ENCODE measurements around the gene SHANK2. TPM values are rescaled to one million over a fixed set of nuclear protein-coding genes. Genes with fewer than 3 reads are reported as not detected.

SHANK2 gene
- total and polyA plus RNA-seq, 2 experiments from 2014 or later: 0.83 TPM; not detected in 1

GRCh38 chr11:71227058-71227659 lies 25.2 kb downstream of the SHANK2 start:
- H3K27me3 ChIP-seq: no peaks in the 10 kb centered on the region
- DNase-seq (ENCODE audit: low read depth in 1 of 2, low spot score in 1 of 2): no peak
- H3K27ac ChIP-seq: no peak overlapping the region
- H3K4me1 ChIP-seq (ENCODE audit: low read depth): no peaks in the 10 kb centered on the region
- H3K9me3 ChIP-seq (ENCODE audit: low read depth): no peaks in the 10 kb centered on the region
- H3K36me3 ChIP-seq: no peaks in the 10 kb centered on the region
- TF ChIP-seq CTCF (IDR thresholded peaks at IDR 0.05; ENCODE audit: low read depth, low read length): no peak
- H3K4me3 ChIP-seq: no peak overlapping the region

- no peak overlapping the region for H3K27ac ChIP-seq
- H3K9me3 ChIP-seq (ENCODE audit: low read depth): no peaks in the 10 kb centered on the region
- DNase-seq (ENCODE audit: low read depth in 1 of 2, low spot score in 1 of 2): no peak
- no peak overlapping the region for H3K4me3 ChIP-seq
- TF ChIP-seq CTCF (IDR thresholded peaks at IDR 0.05; ENCODE audit: low read depth, low read length): no peak
- no peaks in the 10 kb centered on the region for H3K4me1 ChIP-seq (ENCODE audit: low read depth)
- H3K27me3 ChIP-seq: no peaks in the 10 kb centered on the region
- no peaks in the 10 kb centered on the region for H3K36me3 ChIP-seq
Measured at GRCh38 chr11:71223671-71224660, 28.4 kb downstream of the SHANK2 start.

GRCh38 chr11:71223081-71223405 lies 29.3 kb downstream of the SHANK2 start:
- H3K36me3 ChIP-seq: no peaks in the 10 kb centered on the region
- H3K4me3 ChIP-seq: no peak overlapping the region
- no peak for TF ChIP-seq CTCF (IDR thresholded peaks at IDR 0.05; ENCODE audit: low read depth, low read length)
- H3K27ac ChIP-seq: no peak overlapping the region
- H3K4me1 ChIP-seq (ENCODE audit: low read depth): no peaks in the 10 kb centered on the region
- H3K27me3 ChIP-seq: no peaks in the 10 kb centered on the region
- H3K9me3 ChIP-seq (ENCODE audit: low read depth): no peaks in the 10 kb centered on the region
- DNase-seq (ENCODE audit: low read depth in 1 of 2, low spot score in 1 of 2): no peak

- Histone ChIP-seq H3K27ac (no peak overlapping the region), H3K4me1 (ENCODE audit: low read depth) (no peaks in the 10 kb centered on the region), H3K4me3 (no peak overlapping the region), H3K36me3 (no peaks in the 10 kb centered on the region), H3K27me3 (no peaks in the 10 kb centered on the region), H3K9me3 (ENCODE audit: low read depth) (no peaks in the 10 kb centered on the region)
- no peak for TF ChIP-seq CTCF (IDR thresholded peaks at IDR 0.05; ENCODE audit: low read depth, low read length)
- DNase-seq (ENCODE audit: low read depth in 1 of 2, low spot score in 1 of 2): peak in 1 of 2 donors; percentile 17
Measured at GRCh38 chr11:71222318-71223080, 29.9 kb downstream of the SHANK2 start.

- no peak overlapping the region for H3K4me3 ChIP-seq
- H3K27me3 ChIP-seq: no peaks in the 10 kb centered on the region
- no peak overlapping the region for H3K27ac ChIP-seq
- H3K4me1 ChIP-seq (ENCODE audit: low read depth): no peaks in the 10 kb centered on the region
- no peak for TF ChIP-seq CTCF (IDR thresholded peaks at IDR 0.05; ENCODE audit: low read depth, low read length)
- H3K9me3 ChIP-seq (ENCODE audit: low read depth): no peaks in the 10 kb centered on the region
- DNase-seq (ENCODE audit: low read depth in 1 of 2, low spot score in 1 of 2): no peak
- H3K36me3 ChIP-seq: no peaks in the 10 kb centered on the region
Measured at GRCh38 chr11:71221821-71222220, 30.6 kb downstream of the SHANK2 start.
